ENCODE measurements around the gene ST3GAL2. TPM values are rescaled to one million over a fixed set of nuclear protein-coding genes. Genes with fewer than 3 reads are reported as not detected.
A peak's percentile ranks its signal among the peaks of the same experiment; 100 is the strongest.

Gene ST3GAL2
- total and polyA plus RNA-seq, 2 donors (not counting 1 experiment from before 2014, with no cell fraction given): 18.2 to 71.3 TPM

- H3K36me3 ChIP-seq (replicated peaks in 1 of 2; ENCODE audit: control extremely low read depth in 1 of 2, control insufficient read depth in 1 of 2, extremely low read depth in 1 of 2, insufficient read depth in 2 of 2, low read length in 1 of 2): peaks cover 0 to 10% of the 10 kb centered on the region in 2 experiments
- H3K27me3 ChIP-seq (replicated peaks in 1 of 4; ENCODE audit: control extremely low read depth in 1 of 4, control insufficient read depth in 3 of 4, insufficient read depth in 4 of 4, low read length in 3 of 4): no peaks in the 10 kb centered on the region
- no peak overlapping the region for H3K27ac Mint-ChIP-seq
- DNase-seq (no peak), ATAC-seq (ENCODE audit: low read depth) (no peak)
- peak; percentile 20 for TF ChIP-seq CTCF (IDR thresholded peaks at IDR 0.05)
- no peak for TF ChIP-seq EZH2 (IDR thresholded peaks at IDR 0.05; ENCODE audit: borderline replicate concordance, insufficient read depth, low read depth, low read length, poor library complexity, severe bottlenecking)
- no peaks in the 10 kb centered on the region for H3K4me1 ChIP-seq (ENCODE audit: control insufficient read depth in 2 of 2, insufficient read depth in 2 of 2, low read length in 2 of 2)
- no peaks in the 10 kb centered on the region for H3K9me3 ChIP-seq (ENCODE audit: control extremely low read depth in 1 of 3, control insufficient read depth in 2 of 3, insufficient read depth in 1 of 3, low read length in 2 of 3)
- H3K79me2 ChIP-seq (ENCODE audit: control insufficient read depth, insufficient read depth, low read length): no peaks in the 10 kb centered on the region
- H3K9ac ChIP-seq (ENCODE audit: low read length): no peak overlapping the region
- 93% methylated on average over 11 of the region's 11 CpGs for WGBS (ENCODE audit: insufficient coverage)
- H2AFZ ChIP-seq (ENCODE audit: insufficient read depth, low read depth, low read length, poor library complexity, severe bottlenecking): no peak overlapping the region
- CTCF ChIA-PET: interaction anchor here (1.4 to 1.7 kb wide), 2 partner anchors 73 to 87 kb away, joined by 4 read pairs; no protein-coding TSS in a partner anchor
- H3K27me3 Mint-ChIP-seq: no peaks in the 10 kb centered on the region
- H3K27ac ChIP-seq (ENCODE audit: low read length in 2 of 2): no peak overlapping the region
- H4K20me1 ChIP-seq (ENCODE audit: control insufficient read depth, insufficient read depth, low read length, poor library complexity, severe bottlenecking): no peaks in the 10 kb centered on the region
- intact Hi-C loops (cut with micrococcal nuclease): no loop called here
- H3K4me2 ChIP-seq (replicated peaks; ENCODE audit: low read depth, low read length, poor library complexity, severe bottlenecking): no peak overlapping the region
- no peak overlapping the region for H3K4me3 ChIP-seq (ENCODE audit: control extremely low read depth in 1 of 5, extremely low read depth in 1 of 5, insufficient read depth in 1 of 5, low read depth in 2 of 5, low read length in 4 of 5)
- no peak overlapping the region for H3K4me3 Mint-ChIP-seq
- no peaks in the 10 kb centered on the region for H3K4me1 Mint-ChIP-seq
- POLR2A ChIA-PET: no interaction called here
- no peaks in the 10 kb centered on the region for H3K9me3 Mint-ChIP-seq (ENCODE audit: insufficient read depth)
Measured at GRCh38 chr16:70467113-70467512, 28.2 kb upstream of the ST3GAL2 start.

- Histone ChIP-seq H3K79me2 (ENCODE audit: control insufficient read depth, insufficient read depth, low read length) (peaks cover 2% of the 10 kb centered on the region), H3K4me3 (ENCODE audit: control extremely low read depth in 1 of 5, extremely low read depth in 1 of 5, insufficient read depth in 1 of 5, low read depth in 2 of 5, low read length in 4 of 5) (no peak overlapping the region), H3K27ac (ENCODE audit: low read length in 2 of 2) (no peak overlapping the region), H4K20me1 (ENCODE audit: control insufficient read depth, insufficient read depth, low read length, poor library complexity, severe bottlenecking) (no peaks in the 10 kb centered on the region), H3K4me2 (replicated peaks; ENCODE audit: low read depth, low read length, poor library complexity, severe bottlenecking) (no peak overlapping the region), H2AFZ (ENCODE audit: insufficient read depth, low read depth, low read length, poor library complexity, severe bottlenecking) (no peak overlapping the region), H3K9me3 (ENCODE audit: control extremely low read depth in 1 of 3, control insufficient read depth in 2 of 3, insufficient read depth in 1 of 3, low read length in 2 of 3) (no peaks in the 10 kb centered on the region), H3K9ac (ENCODE audit: low read length) (no peak overlapping the region), H3K36me3 (replicated peaks in 1 of 2; ENCODE audit: control extremely low read depth in 1 of 2, control insufficient read depth in 1 of 2, extremely low read depth in 1 of 2, insufficient read depth in 2 of 2, low read length in 1 of 2) (peaks cover 0 to 10% of the 10 kb centered on the region in 2 experiments), H3K27me3 (replicated peaks in 1 of 4; ENCODE audit: control extremely low read depth in 1 of 4, control insufficient read depth in 3 of 4, insufficient read depth in 4 of 4, low read length in 3 of 4) (no peaks in the 10 kb centered on the region), H3K4me1 (ENCODE audit: control insufficient read depth in 2 of 2, insufficient read depth in 2 of 2, low read length in 2 of 2) (no peaks in the 10 kb centered on the region)
- POLR2A ChIA-PET: no interaction called here
- CTCF ChIA-PET: interaction anchor here (1.7 kb wide), 1 partner anchor 86 kb away, joined by 4 read pairs; no protein-coding TSS in a partner anchor
- H3K27me3 Mint-ChIP-seq: no peaks in the 10 kb centered on the region
- H3K4me3 Mint-ChIP-seq: no peak overlapping the region
- DNase-seq (no peak), ATAC-seq (ENCODE audit: low read depth) (no peak)
- intact Hi-C loops (cut with micrococcal nuclease): no loop called here
- 94% methylated on average over 7 of the region's 7 CpGs for WGBS (ENCODE audit: insufficient coverage)
- H3K9me3 Mint-ChIP-seq (ENCODE audit: insufficient read depth): no peaks in the 10 kb centered on the region
- no peak overlapping the region for H3K27ac Mint-ChIP-seq
- TF ChIP-seq CTCF (IDR thresholded peaks at IDR 0.05) (no peak), EZH2 (IDR thresholded peaks at IDR 0.05; ENCODE audit: borderline replicate concordance, insufficient read depth, low read depth, low read length, poor library complexity, severe bottlenecking) (no peak)
- H3K4me1 Mint-ChIP-seq: no peaks in the 10 kb centered on the region
Measured at GRCh38 chr16:70466805-70467076, 27.8 kb upstream of the ST3GAL2 start.

Data from B cell (primary cell).